Measurements from ENCODE around the gene FBXL7. TPM values are rescaled to one million over a fixed set of nuclear protein-coding genes. Genes with fewer than 3 reads are reported as not detected.

The FBXL7 gene
- total RNA-seq, 1 donor from 2014 or later: 16.2 TPM

DNA sequence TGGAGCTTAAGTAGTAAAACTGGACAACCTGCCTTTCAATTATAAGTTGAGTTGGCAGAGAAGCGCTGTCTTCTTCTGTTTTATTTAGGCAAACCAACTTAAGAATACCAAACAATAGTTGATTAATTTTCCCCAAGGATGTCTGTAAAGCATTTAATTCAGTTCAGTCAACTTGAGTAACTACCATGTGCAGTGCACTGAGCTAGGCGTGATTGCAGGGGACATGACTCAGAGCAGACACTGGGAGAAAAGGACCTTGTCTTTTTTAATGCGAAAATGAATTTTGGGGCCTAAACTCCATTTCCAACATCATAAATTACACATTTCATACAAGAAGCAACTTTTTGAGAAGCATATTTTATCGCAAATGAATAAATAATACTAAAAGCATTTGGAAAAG is 66.3 kb downstream of the FBXL7 start:
- ATAC-seq (ENCODE audit: poor library complexity) (no peak), DNase-seq (no peak)
- intact Hi-C loops (cut with DNase I): no loop called here

DNA sequence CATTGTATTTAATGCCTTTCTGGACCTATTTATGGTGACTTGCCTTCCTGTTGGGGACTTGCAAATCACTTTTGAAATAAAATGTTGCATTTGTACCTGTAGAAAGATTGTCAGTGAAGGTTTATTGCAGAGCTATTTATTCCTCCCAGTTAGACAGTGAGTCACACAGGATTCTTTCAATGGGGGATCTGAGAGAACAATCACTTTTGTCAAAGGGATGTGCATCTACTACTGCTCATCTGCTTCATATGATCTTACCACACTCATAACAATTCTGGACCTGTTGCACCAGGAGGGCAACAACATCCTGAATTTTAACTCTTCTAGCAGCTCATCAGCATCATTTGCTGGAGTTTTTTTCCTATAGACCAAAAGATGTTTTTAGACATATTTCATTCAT is 66.8 kb downstream of the FBXL7 start:
- ATAC-seq (ENCODE audit: poor library complexity) (no peak), DNase-seq (no peak)
- intact Hi-C loops (cut with DNase I): no loop called here

- intact Hi-C loops (cut with DNase I): no loop called here
- no peak for ATAC-seq (ENCODE audit: poor library complexity)
Measured at GRCh38 chr5:15570491-15570890, 70.5 kb downstream of the FBXL7 start.

GRCh38 chr5:15571081-15571480 is 71.1 kb downstream of the FBXL7 start:
- no peak for DNase-seq
- intact Hi-C loops (cut with DNase I): no loop called here
- no peak for ATAC-seq (ENCODE audit: poor library complexity)

More at GRCh38 chr5:15570491-15570890, 70.5 kb downstream of the FBXL7 start:
- DNase-seq: no peak

GRCh38 chr5:15571618-15572017 is 71.6 kb downstream of the FBXL7 start:
- ATAC-seq (ENCODE audit: poor library complexity) (no peak), DNase-seq (no peak)
- intact Hi-C loops (cut with DNase I): no loop called here

GRCh38 chr5:15573590-15573989 is 73.6 kb downstream of the FBXL7 start:
- intact Hi-C loops (cut with DNase I): no loop called here
- DNase-seq (no peak), ATAC-seq (ENCODE audit: poor library complexity) (no peak)

- ATAC-seq (ENCODE audit: poor library complexity): no peak
- no peak for DNase-seq
- intact Hi-C loops (cut with DNase I): no loop called here
Measured at GRCh38 chr5:15574128-15574527, 74.1 kb downstream of the FBXL7 start.

DNA sequence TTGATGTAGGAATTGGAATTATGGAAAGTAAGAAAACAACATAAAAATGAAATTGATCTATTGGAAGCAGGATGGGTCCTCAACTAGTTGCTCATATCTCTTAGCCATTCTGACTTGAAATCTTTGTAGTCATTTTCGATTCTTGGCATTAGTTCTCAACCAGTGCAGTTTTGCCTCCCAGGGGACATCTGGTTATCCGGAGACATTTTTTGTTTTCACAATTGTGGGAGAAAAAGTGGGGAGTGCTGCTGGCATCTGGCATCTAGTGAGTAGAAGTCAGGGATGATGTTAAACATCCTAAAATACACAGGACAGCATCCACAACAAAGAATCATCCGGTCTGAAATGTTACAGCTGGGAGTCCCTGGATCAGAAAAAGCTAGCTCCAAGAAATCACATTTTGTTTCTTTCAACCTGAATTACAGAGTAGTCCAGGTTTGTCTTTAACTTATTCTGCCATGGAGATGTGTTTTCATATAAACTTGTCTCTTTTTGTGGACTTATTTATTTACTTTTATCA is 74.9 kb downstream of the FBXL7 start:
- no peak for ATAC-seq (ENCODE audit: poor library complexity)

DNA sequence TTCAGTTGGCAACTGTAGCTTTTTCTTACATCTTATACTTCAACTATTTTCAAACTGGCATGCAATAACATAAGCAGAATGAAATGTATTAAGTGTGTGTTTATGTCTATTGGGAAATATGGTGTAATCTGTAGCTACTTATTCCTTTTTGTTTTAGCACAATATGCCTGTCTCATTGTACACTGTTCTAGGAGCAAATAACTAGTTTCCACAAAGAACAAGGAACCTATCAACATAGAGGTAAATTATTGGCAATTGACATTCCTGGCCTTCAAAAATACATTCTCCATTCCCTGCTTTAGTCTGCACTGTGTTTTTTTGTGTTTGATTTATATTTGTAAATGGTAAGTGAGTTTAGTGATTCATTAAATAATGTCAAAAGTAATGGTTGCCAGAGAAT is 75.7 kb downstream of the FBXL7 start:
- intact Hi-C loops (cut with DNase I): no loop called here
- ATAC-seq (ENCODE audit: poor library complexity) (no peak), DNase-seq (no peak)

More for the DNA sequence above, 74.9 kb downstream of the FBXL7 start:
- no peak for DNase-seq
- intact Hi-C loops (cut with DNase I): no loop called here

GRCh38 chr5:15577132-15577531 is 77.2 kb downstream of the FBXL7 start:
- intact Hi-C loops (cut with DNase I): no loop called here
- ATAC-seq (ENCODE audit: poor library complexity) (peak; percentile 77), DNase-seq (no peak)

DNA sequence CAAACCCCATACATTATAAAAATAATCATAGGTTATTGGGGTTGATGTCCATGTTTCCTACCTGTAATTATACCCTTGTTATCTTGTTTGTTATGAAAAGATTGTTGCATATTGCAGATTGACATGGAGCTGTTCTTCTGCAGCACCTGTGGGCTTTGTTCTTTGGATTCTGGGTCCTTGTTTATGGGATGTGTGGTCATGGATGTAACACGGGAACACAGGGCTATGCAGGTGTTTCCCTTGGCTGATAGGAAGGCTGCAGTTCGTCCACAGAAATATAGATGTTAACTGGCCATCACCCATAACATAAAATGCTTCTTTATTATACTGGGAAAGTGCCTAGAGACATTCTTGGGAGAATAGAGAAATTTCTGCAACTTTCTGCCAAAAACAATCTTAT is 77.9 kb downstream of the FBXL7 start:
- ATAC-seq (ENCODE audit: poor library complexity) (no peak), DNase-seq (no peak)
- intact Hi-C loops (cut with DNase I): no loop called here

DNA sequence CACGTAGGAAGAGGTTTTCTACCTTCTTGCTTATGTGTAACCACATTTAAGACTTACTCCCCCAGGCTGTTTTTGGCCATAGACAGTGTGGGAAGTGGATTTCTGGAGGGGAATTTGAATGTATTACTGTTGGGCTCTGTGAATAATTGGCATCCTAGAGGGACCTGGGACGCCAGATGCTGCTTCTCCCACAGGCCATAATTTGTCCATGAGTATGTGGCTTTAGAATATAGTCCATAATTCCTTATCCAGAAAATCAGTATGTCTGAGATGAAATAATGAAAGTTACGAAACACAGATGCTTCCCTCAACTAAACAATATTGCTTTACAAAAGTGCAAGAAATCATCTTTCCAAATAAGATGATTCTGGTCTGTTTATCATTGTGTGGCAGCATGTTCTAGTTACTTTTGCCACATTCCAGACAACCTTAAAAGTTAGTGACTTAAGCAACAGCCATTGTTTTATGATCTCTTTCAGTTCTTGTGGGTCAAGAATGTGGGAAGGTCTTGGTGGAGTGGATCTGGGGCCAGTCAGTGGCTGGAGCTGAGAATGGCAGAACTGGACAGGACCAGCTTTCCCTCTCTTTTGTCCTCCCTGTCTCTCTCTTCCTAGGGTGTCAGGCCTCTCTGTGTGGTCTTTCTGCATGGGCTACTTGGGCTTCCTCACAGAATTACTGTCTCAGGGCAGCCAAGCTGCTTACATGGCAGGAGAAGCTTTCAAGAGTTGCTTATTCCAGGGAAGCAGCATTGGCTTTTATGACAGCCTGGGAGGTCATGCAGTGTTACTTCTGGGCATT is 79.4 kb downstream of the FBXL7 start:
- intact Hi-C loops (cut with DNase I): no loop called here
- no peak for ATAC-seq (ENCODE audit: poor library complexity)

GRCh38 chr5:15584528-15584927 is 84.5 kb downstream of the FBXL7 start:
- ATAC-seq (ENCODE audit: poor library complexity) (no peak), DNase-seq (no peak)
- intact Hi-C loops (cut with DNase I): no loop called here

More for the DNA sequence above, 79.4 kb downstream of the FBXL7 start:
- DNase-seq: no peak

GRCh38 chr5:15585128-15585527 is 85.1 kb downstream of the FBXL7 start:
- no peak for DNase-seq
- no peak for ATAC-seq (ENCODE audit: poor library complexity)
- intact Hi-C loops (cut with DNase I): no loop called here

GRCh38 chr5:15585841-15586591 is 86.0 kb downstream of the FBXL7 start:
- ATAC-seq (ENCODE audit: poor library complexity) (no peak), DNase-seq (no peak)
- intact Hi-C loops (cut with DNase I): no loop called here

DNA sequence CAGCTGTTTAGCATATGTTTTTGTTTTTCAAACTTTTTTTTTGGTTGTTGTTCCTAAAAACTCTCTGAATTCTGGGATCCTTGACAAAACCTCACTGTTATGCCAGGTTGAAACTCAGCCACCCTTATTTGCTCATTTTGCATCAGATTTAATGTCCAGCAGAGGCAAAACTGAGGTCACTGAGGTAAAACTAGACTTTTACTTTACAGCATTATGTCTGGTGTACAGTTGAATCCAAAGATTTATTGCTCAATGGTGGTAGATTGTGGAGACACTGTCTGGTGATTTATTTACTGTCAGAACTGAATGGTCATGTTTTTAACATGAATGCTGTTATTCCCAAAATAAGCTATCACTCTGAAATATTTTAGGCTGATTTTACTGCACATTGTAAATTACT is 87.9 kb downstream of the FBXL7 start:
- intact Hi-C loops (cut with DNase I): no loop called here
- no peak for DNase-seq
- ATAC-seq (ENCODE audit: poor library complexity): no peak

- intact Hi-C loops (cut with DNase I): no loop called here
- no peak for DNase-seq
- no peak for ATAC-seq (ENCODE audit: poor library complexity)
Measured at GRCh38 chr5:15592728-15593127, 92.7 kb downstream of the FBXL7 start.

- DNase-seq: no peak
- no peak for ATAC-seq (ENCODE audit: poor library complexity)
- intact Hi-C loops (cut with DNase I): no loop called here
Measured at GRCh38 chr5:15594977-15595568, 95.1 kb downstream of the FBXL7 start.

DNA sequence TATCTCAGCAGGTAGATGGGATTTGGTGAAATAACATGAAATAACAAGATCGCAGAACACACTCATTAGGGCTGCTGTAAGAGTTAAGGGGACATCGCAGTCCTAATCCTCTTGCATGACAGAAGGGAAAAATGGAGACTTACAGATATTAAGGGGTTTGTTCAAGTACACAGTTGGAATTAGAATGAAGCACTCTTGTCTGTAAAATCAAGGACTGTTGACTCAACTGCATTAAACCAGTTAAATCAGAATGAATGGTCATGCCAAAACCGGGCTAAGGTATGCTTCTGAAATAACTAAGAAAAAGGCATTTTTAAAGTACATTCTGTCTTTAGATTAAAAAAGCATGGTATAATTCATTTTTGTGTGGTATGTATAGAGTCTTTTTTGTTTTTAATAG is 95.9 kb downstream of the FBXL7 start:
- intact Hi-C loops (cut with DNase I): no loop called here
- no peak for ATAC-seq (ENCODE audit: poor library complexity)

DNA sequence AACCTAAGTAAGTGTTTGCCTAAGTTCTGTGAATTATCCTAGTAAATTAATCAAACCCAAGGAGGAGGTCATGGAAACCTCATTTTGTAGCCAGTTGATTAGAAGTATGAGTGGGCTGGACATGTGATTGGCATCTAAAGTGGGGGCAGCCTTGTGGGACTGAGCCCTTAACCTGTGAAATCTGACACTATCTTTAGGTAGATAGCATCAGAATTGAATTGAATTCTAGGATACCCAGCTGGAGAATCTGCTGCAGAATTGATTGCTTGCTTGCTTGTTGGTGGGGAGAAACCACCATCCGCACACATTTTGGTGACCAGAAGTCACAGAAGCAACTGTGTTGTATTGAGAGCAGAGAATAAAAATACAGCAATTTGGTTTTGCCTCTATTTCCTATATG is 97.0 kb downstream of the FBXL7 start:
- intact Hi-C loops (cut with DNase I): no loop called here
- no peak for ATAC-seq (ENCODE audit: poor library complexity)
- no peak for DNase-seq

More for the DNA sequence above, 95.9 kb downstream of the FBXL7 start:
- DNase-seq: no peak

Data from Right ventricle myocardium superior (tissue), 1 donor.